KMS-11 (cell line): ENCODE results near the gene PRPSAP1.
A peak's percentile ranks its signal among the peaks of the same experiment; 100 is the strongest.

Experiments used
- H2AFZ ChIP-seq: fragments of 200-600 bp; sonication (generic); 2 replicates; pipeline ENCODE4 v1.6.1; 2016; ENCODE audit warnings: antibody characterized with exemption, mixed run types, low read depth
- H3K27ac ChIP-seq: fragments of 200-600 bp; sonication (generic); 2 replicates; pipeline ENCODE4 v1.6.1; 2016; ENCODE audit warnings: mild to moderate bottlenecking, mixed run types
- H3K27me3 ChIP-seq: fragments of 200-600 bp; sonication (generic); 2 replicates; pipeline ENCODE4 v1.6.1; 2017; ENCODE audit warnings: mild to moderate bottlenecking, low read depth, mixed run types, moderate library complexity; ENCODE audit not compliant: insufficient read depth
- H3K36me3 ChIP-seq: fragments of 200-600 bp; sonication (generic); 2 replicates; pipeline ENCODE4 v1.6.1; 2017; ENCODE audit warnings: mild to moderate bottlenecking, mixed run types; ENCODE audit not compliant: insufficient read depth
- H3K4me1 ChIP-seq: fragments of 200-600 bp; sonication (generic); 2 replicates; pipeline ENCODE4 v1.6.1; 2016; ENCODE audit warnings: mild to moderate bottlenecking, low read depth, mixed run types; ENCODE audit not compliant: poor library complexity, severe bottlenecking
- H3K4me2 ChIP-seq: fragments of 200-600 bp; sonication (generic); 2 replicates; pipeline ENCODE4 v1.7.0; 2016; ENCODE audit warnings: mild to moderate bottlenecking, mixed run types
- H3K4me3 ChIP-seq: fragments of 200-600 bp; sonication (generic); IDR thresholded peaks from 2 replicates; pipeline ENCODE4 v1.6.1; 2017; ENCODE audit warnings: low read depth, low read length, mixed read lengths; ENCODE audit not compliant: insufficient read depth
- H3K79me2 ChIP-seq: fragments of 200-600 bp; sonication (generic); 2 replicates; pipeline ENCODE4 v1.6.1; 2016; ENCODE audit warnings: low read depth, mixed run types; ENCODE audit not compliant: insufficient read depth
- H3K9ac ChIP-seq: fragments of 200-600 bp; sonication (generic); 2 replicates; pipeline ENCODE4 v1.6.1; 2016; ENCODE audit warnings: mild to moderate bottlenecking, mixed run types
- H4K20me1 ChIP-seq: fragments of 200-600 bp; sonication (generic); 2 replicates; pipeline ENCODE4 v1.6.1; 2016; ENCODE audit warnings: mild to moderate bottlenecking, mixed run types; ENCODE audit not compliant: insufficient read depth
- TF ChIP-seq, protein P1 (sequence below): fragments of 200-600 bp; sonication (generic); conservative IDR thresholded peaks from 2 replicates; pipeline ENCODE4 v1.6.1; 2017; ENCODE audit warnings: low read depth, mild to moderate bottlenecking, antibody characterized with exemption, low read length, moderate library complexity, mixed read lengths

PRPSAP1 gene

DNA sequence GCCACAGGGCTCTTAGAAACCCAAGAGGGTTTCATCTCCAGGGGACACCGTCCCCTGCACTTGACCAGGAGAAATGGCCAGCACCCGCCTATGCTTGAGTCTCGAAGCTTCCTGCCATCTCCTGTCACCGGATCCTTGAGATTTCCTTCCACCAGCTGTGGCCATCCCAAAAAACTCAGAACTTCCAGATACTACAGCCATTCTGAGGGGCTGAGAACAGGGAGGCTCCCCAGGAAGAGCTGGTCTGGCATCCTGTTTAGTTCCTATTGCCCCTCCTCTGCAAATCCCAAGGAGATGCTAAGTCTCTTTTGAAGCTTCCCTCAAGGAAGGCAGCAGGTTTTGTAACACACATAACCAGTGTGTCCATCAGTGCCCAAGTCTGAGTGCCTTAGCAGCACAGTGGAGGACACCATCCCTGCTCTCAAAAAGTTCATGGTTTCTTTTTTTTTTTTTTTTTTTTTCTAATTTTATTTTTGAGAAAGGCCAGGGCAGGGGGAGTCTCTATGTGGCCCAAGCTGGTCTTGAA is 86.6 kb downstream of the PRPSAP1 start:
- H3K9ac ChIP-seq = peak overlapping the region; percentile 69; the same call in 1 of the 2 replicates
- peaks cover 50% of the 10 kb centered on the region for H3K79me2 ChIP-seq
- H3K4me2 ChIP-seq = peak overlapping the region; percentile 92
- H3K36me3 ChIP-seq = no peaks in the 10 kb centered on the region
- H3K4me3 ChIP-seq = no peak overlapping the region
- H2AFZ ChIP-seq = no peak overlapping the region
- peak overlapping the region; percentile 9; the same call in 1 of the 2 replicates for H3K27ac ChIP-seq
- H3K27me3 ChIP-seq = no peaks in the 10 kb centered on the region
- TF ChIP-seq, protein P1, sequence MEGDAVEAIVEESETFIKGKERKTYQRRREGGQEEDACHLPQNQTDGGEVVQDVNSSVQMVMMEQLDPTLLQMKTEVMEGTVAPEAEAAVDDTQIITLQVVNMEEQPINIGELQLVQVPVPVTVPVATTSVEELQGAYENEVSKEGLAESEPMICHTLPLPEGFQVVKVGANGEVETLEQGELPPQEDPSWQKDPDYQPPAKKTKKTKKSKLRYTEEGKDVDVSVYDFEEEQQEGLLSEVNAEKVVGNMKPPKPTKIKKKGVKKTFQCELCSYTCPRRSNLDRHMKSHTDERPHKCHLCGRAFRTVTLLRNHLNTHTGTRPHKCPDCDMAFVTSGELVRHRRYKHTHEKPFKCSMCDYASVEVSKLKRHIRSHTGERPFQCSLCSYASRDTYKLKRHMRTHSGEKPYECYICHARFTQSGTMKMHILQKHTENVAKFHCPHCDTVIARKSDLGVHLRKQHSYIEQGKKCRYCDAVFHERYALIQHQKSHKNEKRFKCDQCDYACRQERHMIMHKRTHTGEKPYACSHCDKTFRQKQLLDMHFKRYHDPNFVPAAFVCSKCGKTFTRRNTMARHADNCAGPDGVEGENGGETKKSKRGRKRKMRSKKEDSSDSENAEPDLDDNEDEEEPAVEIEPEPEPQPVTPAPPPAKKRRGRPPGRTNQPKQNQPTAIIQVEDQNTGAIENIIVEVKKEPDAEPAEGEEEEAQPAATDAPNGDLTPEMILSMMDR = no peak
- H3K4me1 ChIP-seq = peaks cover 75% of the 10 kb centered on the region
- 0 out of 2 replicates have a peak, but pooled peaks cover 5% of the 10 kb centered on the region for H4K20me1 ChIP-seq

- Histone ChIP-seq H3K4me2 (peak overlapping the region; percentile 92), H4K20me1 (0 out of 2 replicates have a peak, but pooled peaks cover 5% of the 10 kb centered on the region), H3K27ac (peak overlapping the region; percentile 47), H3K9ac (peak overlapping the region; percentile 69), H3K27me3 (no peaks in the 10 kb centered on the region), H2AFZ (no peak overlapping the region), H3K36me3 (no peaks in the 10 kb centered on the region), H3K79me2 (peaks cover 50% of the 10 kb centered on the region), H3K4me3 (no peak overlapping the region), H3K4me1 (peaks cover 77% of the 10 kb centered on the region)
- TF ChIP-seq, protein P1 = no peak
Measured at GRCh38 chr17:76266244-76266938, 87.3 kb downstream of the PRPSAP1 start.

- Histone ChIP-seq H3K27me3 (no peaks in the 10 kb centered on the region), H2AFZ (no peak overlapping the region)
Measured at GRCh38 chr17:76265624-76266243, 88.0 kb downstream of the PRPSAP1 start.

DNA sequence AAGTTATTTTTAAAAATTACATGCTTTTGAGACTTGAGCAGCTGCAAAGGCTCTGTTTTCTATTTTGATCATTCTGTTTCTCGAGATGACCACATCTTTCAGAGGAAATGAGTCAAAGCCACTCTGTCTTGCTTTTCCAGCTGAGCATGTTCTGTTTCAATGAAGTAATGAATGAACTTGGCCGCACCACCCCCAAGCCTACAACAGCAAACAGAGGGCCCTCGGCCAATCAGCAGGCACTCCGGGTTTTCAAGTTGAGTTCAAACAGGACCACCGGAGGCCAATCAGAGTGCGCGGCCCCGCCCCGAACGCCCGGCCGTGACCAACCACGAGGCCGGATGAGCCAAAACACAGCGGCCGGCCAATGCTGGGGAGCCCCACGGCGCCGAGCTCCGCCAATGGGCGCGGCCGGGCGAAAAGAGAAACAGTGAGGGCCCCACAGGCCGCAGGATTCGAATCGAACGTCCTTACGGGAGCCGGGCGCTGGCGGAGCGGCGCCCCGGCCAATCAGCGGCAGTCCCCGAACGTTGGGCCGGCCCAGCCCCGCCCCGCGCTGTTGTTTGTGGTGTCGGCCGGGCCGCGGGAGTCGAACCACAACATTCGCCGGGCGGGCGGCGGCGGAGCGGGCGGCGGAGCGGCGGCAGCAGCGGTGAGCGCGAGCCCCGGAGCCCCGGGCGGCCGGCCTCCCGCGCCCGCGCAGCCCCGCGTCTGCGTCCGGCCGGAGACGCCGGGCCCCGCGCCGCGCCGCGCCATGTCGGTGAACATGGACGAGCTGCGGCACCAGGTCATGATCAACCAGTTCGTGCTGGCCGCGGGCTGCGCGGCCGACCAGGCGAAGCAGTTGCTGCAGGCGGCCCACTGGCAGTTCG is 88.7 kb downstream of the PRPSAP1 start, which contains the start of gene UBALD2:
TSS of gene UBALD2 (plus strand) at position 594 of the 869 bp plus-strand sequence. CDS start at position 752, 158 bp downstream.
- Histone ChIP-seq H3K9ac (peak within 1 kb of the TSS; percentile 69), H2AFZ (peak within 1 kb of the TSS; percentile 74; the same call in 1 of the 2 replicates), H3K4me1 (peaks cover 68% of the 10 kb centered on the region)

More at GRCh38 chr17:76265624-76266243, 88.0 kb downstream of the PRPSAP1 start:
- Histone ChIP-seq H3K4me2 (peak overlapping the region; percentile 92; the same call in 1 of the 2 replicates), H4K20me1 (0 out of 2 replicates have a peak, but pooled peaks cover 5% of the 10 kb centered on the region), H3K79me2 (peaks cover 45% of the 10 kb centered on the region), H3K4me1 (peaks cover 73% of the 10 kb centered on the region), H3K36me3 (no peaks in the 10 kb centered on the region), H3K9ac (peak overlapping the region; percentile 69), H3K4me3 (no peak overlapping the region), H3K27ac (peak overlapping the region; percentile 47)
- TF ChIP-seq, protein P1 = no peak

More for the DNA sequence above, 88.7 kb downstream of the PRPSAP1 start, which contains the start of gene UBALD2:
- Histone ChIP-seq H3K27ac (peak within 1 kb of the TSS; percentile 95), H3K4me2 (peak within 1 kb of the TSS; percentile 92), H3K27me3 (no peaks in the 10 kb centered on the region), H3K4me3 (no peak within 1 kb of the TSS), H3K36me3 (no peaks in the 10 kb centered on the region), H4K20me1 (0 out of 2 replicates have a peak, but pooled peaks cover 5% of the 10 kb centered on the region), H3K79me2 (peaks cover 44% of the 10 kb centered on the region)
- TF ChIP-seq, protein P1 = no peak
